Spinal cord (tissue), 10 donors: ENCODE results near the gene SSR1. TPM values are rescaled to one million over a fixed set of nuclear protein-coding genes. Genes with fewer than 3 reads are reported as not detected.

Experiments used
- DNase-seq, 6 donors: peaks; one replicate each; pipeline versions ENCODE4 v3.0.0 to v3.0.0-alpha.2; 2013 to 2015; ENCODE audit warnings: low spot score in 6 of 6, low read depth in 4 of 6
- H3K27ac ChIP-seq: one replicate; pipeline ENCODE4 v1.5.1; 2013; ENCODE audit warnings: low read depth, low read length, control low read depth
- H3K27me3 ChIP-seq: one replicate; pipeline ENCODE4 v1.6.1; 2013; ENCODE audit warnings: low read length; ENCODE audit not compliant: control insufficient read depth, insufficient read depth
- H3K36me3 ChIP-seq: one replicate; pipeline ENCODE4 v1.6.1; 2013; ENCODE audit warnings: low read length; ENCODE audit not compliant: control insufficient read depth, insufficient read depth
- H3K4me1 ChIP-seq: one replicate; pipeline ENCODE4 v1.6.1; 2013; ENCODE audit warnings: low read length; ENCODE audit not compliant: control insufficient read depth, insufficient read depth
- H3K4me3 ChIP-seq: one replicate; pipeline ENCODE4 v1.5.1; 2013; ENCODE audit warnings: low read depth, low read length, control low read depth
- H3K9me3 ChIP-seq: one replicate; pipeline ENCODE4 v1.6.1; 2013; ENCODE audit warnings: low read length; ENCODE audit not compliant: control insufficient read depth, insufficient read depth
- WGBS: methylation state at CpG from one replicate; pipeline ENCODE4 v1.1.5; 2013; ENCODE audit warnings: missing lambda C conversion rate; ENCODE audit not compliant: insufficient coverage; 5-methylcytosine and 5-hydroxymethylcytosine counted together
- polyA plus RNA-seq, 2 donors: library from polyadenylated mRNA; unstranded; fragments of 120-200 nt; gene quantifications; one replicate each; pipeline ENCODE4 v1.2.1, GENCODE V29; 2013; ENCODE audit not compliant: insufficient read length in 2 of 2
- total RNA-seq, 2 donors: library from RNA; depleted of rRNA in 1 of 2; stranded (reverse); fragments of 120-200 nt in 1 of 2; fragments of >200 nt in 1 of 2; gene quantifications; one replicate each; pipeline versions ENCODE4 v1.2.3 to v1.2.4, GENCODE V29; 2013 to 2014
- donor health status: healthy.

Gene SSR1
- total and polyA plus RNA-seq, 4 donors = 74.3 to 142 (median 82.1) TPM

- Histone ChIP-seq H3K36me3 (no peaks in the 10 kb centered on the region), H3K4me1 (peaks cover 25% of the 10 kb centered on the region), H3K27ac (peak overlapping the region; percentile 50), H3K4me3 (peak overlapping the region; percentile 77), H3K27me3 (no peaks in the 10 kb centered on the region), H3K9me3 (no peaks in the 10 kb centered on the region)
- 51% methylated on average over 13 of the region's 13 CpGs for WGBS
- DNase-seq = no peak
Measured at GRCh38 chr6:7261852-7262461, 51.0 kb downstream of the SSR1 start.

DNA sequence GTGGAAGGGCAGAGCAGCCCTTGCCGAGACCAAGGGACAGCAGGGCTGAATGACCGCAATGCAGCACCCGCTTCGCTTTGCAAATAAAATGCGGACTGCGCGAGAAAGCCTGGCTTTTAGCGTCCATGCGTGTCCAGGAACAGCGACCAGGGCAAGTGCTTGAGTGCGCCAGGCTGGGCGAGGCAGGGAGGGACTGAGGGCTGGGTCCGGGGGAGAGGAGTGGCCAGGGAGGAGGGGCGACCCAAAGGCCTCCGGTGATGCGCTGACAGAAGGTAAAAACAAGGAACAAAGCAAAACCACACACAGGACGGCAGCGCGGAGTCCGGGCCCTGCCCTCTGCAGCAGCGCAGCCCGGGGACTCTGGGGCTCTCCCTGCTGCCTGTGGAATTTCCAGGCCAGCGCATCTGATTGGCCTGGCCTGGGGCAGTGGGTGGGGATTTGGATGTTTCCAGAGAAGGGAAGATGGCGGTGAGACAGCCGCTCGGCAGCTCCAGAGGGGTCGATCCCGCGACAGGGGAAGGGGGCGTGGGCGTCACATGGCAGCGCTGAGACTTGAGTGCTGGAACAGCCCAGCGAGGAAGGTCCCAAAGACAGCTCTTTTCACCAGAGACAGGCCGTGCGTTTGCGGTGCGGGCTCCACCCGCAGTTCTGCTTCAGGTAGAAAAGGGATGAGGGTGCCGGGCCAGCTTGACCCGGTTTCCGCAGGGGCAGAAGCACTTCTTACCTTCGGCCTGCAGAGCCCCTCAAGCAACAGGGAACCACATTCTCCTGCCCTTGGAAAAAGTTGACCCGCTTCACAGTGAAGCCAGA lies 51.8 kb downstream of the SSR1 start:
- Histone ChIP-seq H3K27ac (peak overlapping the region; percentile 50), H3K4me1 (peaks cover 25% of the 10 kb centered on the region), H3K36me3 (no peaks in the 10 kb centered on the region), H3K4me3 (peak overlapping the region; percentile 77), H3K27me3 (no peaks in the 10 kb centered on the region), H3K9me3 (no peaks in the 10 kb centered on the region)
- 2% methylated on average over 43 of the region's 43 CpGs for WGBS
- DNase-seq = peak; percentile 67 to 96 (median 73)

GRCh38 chr6:7260291-7261031 lies 52.5 kb downstream of the SSR1 start:
- WGBS = 62% methylated on average over 12 of the region's 13 CpGs
- Histone ChIP-seq H3K4me1 (peaks cover 25% of the 10 kb centered on the region), H3K9me3 (peaks cover 4% of the 10 kb centered on the region), H3K27ac (peak overlapping the region; percentile 50), H3K36me3 (no peaks in the 10 kb centered on the region), H3K27me3 (no peaks in the 10 kb centered on the region), H3K4me3 (peak overlapping the region; percentile 77)
- no peak for DNase-seq

DNA sequence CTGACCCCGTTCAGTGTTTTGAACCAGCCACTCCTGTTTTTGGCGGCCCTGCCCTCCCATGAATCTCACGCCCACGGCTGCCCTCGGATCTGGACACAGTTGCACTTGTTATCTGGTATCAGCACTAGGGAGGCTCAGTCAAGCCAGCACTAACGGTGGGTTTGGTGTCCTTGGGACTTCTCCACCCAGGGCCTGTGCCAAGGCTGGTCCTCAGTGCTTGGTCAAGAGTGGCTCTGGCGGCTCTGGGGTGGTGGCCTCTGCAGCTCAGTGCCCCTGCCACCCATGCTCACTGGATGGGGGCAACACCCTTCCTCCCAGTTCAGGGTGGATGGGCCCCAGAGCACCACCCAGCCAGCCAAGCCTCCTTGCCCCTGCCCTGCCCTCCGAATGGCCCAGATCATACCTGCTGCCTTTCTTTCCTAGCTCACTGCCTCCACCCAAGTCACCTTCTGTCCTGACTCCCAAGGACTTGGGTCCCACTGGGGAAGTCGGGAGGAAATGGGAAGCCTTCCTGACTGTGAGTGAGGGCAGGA lies 54.7 kb downstream of the SSR1 start:
- Histone ChIP-seq H3K4me3 (no peak overlapping the region), H3K36me3 (no peaks in the 10 kb centered on the region), H3K4me1 (peaks cover 25% of the 10 kb centered on the region), H3K27ac (no peak overlapping the region), H3K27me3 (no peaks in the 10 kb centered on the region), H3K9me3 (peaks cover 4% of the 10 kb centered on the region)
- 90% methylated on average over 9 of the region's 9 CpGs for WGBS
- DNase-seq = no peak

- no peak for DNase-seq
- 96% methylated on average over 15 of the region's 18 CpGs for WGBS
Measured at GRCh38 chr6:7257521-7258230, 55.3 kb downstream of the SSR1 start.

GRCh38 chr6:7256785-7257184 lies 56.2 kb downstream of the SSR1 start:
- Histone ChIP-seq H3K27ac (no peak overlapping the region), H3K4me3 (no peak overlapping the region), H3K9me3 (peaks cover 4% of the 10 kb centered on the region), H3K36me3 (peaks cover 5% of the 10 kb centered on the region), H3K27me3 (no peaks in the 10 kb centered on the region), H3K4me1 (peaks cover 25% of the 10 kb centered on the region)
- DNase-seq = no peak
- WGBS = 100% methylated on average over 2 of the region's 4 CpGs

More at GRCh38 chr6:7257521-7258230, 55.3 kb downstream of the SSR1 start:
- Histone ChIP-seq H3K4me3 (no peak overlapping the region), H3K36me3 (no peaks in the 10 kb centered on the region), H3K27ac (no peak overlapping the region), H3K4me1 (peaks cover 25% of the 10 kb centered on the region), H3K9me3 (peaks cover 4% of the 10 kb centered on the region), H3K27me3 (no peaks in the 10 kb centered on the region)

DNA sequence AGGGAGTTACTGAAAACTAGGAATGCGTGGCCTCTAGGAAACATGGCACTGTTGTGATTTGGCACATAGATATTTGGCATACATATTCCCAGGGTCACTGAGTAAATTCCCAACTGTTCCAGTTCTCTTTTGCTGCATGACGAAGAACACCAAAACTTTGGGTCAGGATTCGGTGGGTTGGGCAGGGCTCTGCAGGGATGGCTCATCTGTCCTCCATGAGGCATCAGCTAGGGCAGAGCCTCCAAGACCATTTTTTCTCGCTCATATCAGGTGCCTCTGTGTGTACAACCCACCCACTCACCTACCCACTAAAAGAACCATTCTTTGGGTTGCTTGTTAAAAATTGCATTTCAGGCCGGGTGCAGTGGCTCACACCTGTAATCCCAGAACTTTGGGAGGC lies 57.1 kb downstream of the SSR1 start:
- H3K36me3 ChIP-seq = peaks cover 6% of the 10 kb centered on the region
- peaks cover 4% of the 10 kb centered on the region for H3K9me3 ChIP-seq
- no peak overlapping the region for H3K4me3 ChIP-seq
- H3K27ac ChIP-seq = no peak overlapping the region
- 97% methylated on average over 3 of the region's 5 CpGs for WGBS
- H3K4me1 ChIP-seq = peaks cover 16% of the 10 kb centered on the region
- DNase-seq = no peak
- H3K27me3 ChIP-seq = no peaks in the 10 kb centered on the region

- no peak overlapping the region for H3K4me3 ChIP-seq
Measured at GRCh38 chr6:7254980-7255835, 57.8 kb downstream of the SSR1 start.

More at GRCh38 chr6:7254980-7255835, 57.8 kb downstream of the SSR1 start:
- H3K36me3 ChIP-seq = peaks cover 8% of the 10 kb centered on the region
- H3K27ac ChIP-seq = no peak overlapping the region
- no peaks in the 10 kb centered on the region for H3K27me3 ChIP-seq
- DNase-seq = no peak
- 60% methylated on average over 3 of the region's 12 CpGs for WGBS
- peaks cover 10% of the 10 kb centered on the region for H3K4me1 ChIP-seq
- H3K9me3 ChIP-seq = peaks cover 4% of the 10 kb centered on the region
